CD1c-positive myeloid dendritic cell (primary cell): ENCODE results near the gene ADORA2A.

ENCODE experiments used
- DNase-seq: peaks from one replicate; pipeline ENCODE4 v3.0.0-alpha.2; 2016; ENCODE audit errors: extremely low spot score

The ADORA2A gene

DNA sequence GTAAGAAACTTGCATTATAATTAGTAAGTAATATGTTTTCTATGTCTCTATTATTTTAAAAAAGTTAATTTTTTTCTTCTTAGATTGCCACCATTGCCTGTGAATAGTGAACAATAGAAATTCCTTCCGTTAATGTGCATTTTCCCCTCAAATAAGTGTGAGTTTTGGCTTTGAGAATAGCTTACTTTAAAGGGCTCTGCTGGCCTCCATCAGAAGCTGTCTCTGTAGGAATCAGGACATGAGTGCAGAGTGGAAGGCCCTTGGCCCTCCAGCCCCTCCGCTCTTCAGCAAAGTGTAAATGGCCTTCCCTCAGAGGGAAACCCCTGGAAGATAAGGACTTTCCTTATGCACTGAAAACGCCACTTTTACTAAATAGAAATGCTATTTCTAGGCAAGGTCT, 24.1 kb upstream of the ADORA2A start:
- DNase-seq, result no peak

DNA sequence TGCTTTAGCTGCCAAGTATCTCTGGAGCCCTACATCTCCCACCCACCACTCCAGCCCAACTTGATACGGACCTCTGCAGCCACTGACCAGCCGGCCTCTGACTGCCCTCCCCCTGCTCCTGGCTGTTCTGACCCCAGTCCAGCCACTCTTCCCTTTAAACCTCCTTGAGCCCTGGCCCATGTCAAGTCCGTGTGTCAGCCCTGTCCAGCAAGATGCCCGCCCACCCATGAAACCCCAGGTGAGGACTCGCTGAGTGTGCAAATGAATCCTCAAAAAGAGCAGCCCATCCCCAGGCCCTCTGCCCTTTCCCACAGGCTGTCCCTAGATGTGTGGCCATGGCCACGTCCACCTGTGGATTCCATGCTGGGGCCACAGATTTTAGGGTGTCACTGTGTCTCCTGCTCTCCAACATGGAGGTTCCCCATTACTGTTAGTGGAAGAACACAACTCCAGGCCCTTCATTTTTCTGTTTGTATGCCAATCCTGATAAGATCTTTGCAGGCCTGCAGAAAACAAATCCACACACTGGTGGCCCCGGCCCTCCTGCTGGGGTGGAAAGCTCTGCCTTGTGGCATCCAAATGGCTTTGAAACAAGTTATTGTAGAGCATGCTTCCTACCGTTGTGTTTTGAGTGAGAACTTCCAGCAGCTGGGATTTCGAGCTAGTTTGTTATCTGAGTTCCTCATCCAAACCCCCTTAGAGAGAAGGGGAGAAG, 22.7 kb upstream of the ADORA2A start:
- DNase-seq, result no peak

DNA sequence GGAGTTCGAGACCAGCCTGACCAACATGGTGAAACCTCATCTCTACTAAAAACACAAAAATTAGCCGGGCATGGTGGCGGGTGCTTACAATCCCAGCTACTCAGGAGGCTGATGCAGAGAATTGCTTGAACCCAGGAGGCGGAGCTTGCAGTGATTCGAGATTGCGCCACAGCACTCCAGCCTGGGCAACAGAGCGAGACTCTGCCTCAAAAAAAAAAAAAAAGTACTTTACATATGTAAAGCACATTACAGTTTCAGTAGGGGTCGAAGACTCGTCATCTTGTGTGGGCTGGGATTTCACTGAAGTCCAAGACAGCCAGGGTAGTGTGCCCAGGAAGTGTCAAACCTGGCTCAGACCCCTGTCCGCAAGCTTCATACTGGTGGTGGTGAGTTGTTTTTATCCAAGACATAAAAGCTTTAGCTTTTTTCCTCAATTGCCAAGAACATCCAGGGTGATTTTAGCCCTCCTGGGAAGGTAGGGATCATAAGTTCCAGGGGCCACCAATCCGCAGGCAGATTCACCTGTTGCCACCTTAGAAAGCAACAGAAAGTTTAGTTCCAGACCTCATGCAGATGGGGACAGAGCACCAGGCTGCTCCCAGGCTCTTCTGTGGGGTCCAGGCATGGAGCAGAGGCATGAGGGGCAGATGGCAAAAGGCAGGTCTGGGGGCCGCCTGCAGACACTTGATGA, 21.6 kb upstream of the ADORA2A start:
- DNase-seq, result no peak

DNA sequence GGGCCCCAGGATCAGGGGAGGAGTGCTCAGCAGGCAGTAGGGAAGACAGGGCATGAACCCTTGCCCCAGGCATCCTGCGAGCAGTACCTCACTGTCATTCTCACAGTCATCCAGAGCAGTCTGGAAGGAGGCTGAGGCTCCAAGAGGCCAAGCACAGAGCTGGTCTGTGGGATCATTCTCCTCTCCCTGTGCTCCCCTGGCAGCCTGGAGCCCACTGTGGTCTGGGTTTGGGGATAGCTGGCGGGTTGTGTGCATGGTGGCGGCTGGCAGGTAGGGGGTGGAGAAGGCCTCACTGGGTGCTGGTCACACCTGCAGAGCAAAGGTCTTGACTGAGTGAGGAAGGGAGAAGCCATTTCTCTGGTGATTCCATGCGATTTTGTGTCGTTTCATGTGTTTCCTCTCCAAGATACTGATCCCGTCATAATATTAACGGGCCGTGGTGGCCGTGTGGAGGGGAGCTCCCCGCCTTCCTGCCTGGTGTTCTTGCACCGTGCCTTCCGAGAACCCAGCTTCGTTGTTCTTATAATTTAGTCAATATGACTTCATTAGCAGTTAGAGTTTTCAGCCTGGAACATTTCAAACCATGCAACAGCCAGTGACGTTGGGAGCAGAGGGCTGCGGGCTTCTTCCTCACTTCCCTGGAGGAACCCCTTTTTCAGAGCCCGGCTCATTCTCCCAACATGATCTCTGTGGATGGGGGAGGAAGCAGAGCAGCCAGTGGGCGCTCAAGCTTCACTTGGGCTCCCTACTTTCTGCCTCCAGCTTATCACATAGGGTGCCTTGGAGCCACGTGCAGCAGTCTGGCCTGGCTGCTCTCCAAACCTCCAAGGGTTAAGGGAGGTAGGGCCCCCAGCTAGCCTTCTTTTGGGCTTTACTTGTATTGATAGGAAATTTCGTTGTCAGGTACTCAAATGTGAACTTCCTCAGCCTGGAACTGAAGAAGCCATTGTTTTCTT, 20.8 kb upstream of the ADORA2A start:
- no peak for DNase-seq

DNA sequence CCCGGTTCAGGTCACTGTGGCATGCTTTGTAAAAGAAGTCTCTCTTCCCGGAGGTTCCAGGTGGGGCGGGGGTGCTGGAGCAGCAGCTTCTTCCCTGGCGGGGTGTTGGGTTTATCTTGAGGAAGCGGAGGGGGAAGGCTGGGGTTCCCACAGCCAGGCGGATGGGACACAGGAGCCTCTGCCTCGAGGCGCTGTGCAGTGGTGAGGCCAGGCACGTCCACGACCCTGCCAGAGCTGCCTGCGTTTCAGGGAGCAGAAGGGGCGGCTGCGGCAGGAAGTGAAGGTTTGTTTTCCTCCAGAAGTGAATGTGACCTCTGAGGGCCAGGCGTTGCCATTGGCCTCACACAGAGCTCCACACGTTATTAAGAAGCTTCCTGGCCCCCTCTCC, 20.1 kb upstream of the ADORA2A start:
- no peak for DNase-seq

DNA sequence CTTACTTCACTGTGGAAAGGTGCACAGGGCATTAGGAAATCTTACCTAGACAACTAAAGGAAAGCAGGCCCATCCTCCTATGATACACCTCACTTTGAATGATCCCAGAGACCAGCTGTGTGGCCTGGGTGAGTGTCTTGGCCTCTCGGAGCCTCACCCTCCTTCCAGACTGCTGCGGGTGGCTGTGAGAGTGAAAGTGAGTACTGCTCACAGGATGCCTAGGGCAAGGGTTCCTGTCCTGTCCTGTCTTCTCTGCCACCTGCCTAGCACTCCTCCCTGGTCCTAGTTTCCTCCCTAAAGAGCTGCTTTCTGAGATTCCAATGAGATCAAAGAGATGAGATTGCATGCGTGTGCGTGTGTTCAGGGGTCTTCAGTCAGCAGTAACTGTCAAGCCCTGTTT, 19.5 kb upstream of the ADORA2A start:
- DNase-seq, result no peak

DNA sequence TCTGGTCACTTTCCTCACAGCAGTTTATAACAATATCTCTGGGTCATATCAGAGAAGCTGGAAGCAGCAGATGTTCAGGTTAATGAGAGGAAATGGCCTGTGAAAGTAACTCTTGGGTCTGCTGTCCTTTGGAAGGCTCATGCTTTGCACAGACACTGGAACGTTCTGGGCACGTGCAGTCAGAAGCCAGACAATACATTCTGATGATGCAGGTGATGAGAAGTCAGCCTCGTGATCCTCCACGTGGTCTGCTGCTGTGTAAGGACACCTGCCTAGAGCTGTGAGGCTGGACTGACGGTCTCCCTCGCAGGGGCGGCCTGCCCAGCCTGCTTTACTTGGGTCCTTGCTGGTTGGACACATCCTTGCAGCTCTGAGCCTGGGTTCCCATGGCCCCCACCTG, 18.8 kb upstream of the ADORA2A start:
- DNase-seq, result no peak

DNA sequence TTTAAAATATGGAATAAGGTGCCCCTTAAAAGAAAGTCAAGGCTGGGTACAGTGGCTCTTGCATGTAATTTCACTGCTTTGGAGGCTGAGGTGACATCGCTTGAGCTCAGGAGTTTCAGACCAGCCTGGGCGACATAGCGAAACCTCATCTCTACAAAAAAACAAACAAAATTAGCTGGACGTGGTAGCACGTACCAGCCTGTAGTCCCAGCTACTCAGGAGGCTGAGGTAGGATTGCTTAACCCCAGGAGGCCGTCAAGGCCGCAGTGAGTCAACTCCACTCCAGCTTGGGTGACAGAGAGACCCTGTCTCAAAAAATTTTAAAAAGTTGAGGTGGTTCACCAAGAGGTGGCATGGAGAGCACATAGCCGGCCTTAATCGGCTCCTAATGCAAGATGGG, 17.7 kb upstream of the ADORA2A start:
- DNase-seq, result no peak

DNA sequence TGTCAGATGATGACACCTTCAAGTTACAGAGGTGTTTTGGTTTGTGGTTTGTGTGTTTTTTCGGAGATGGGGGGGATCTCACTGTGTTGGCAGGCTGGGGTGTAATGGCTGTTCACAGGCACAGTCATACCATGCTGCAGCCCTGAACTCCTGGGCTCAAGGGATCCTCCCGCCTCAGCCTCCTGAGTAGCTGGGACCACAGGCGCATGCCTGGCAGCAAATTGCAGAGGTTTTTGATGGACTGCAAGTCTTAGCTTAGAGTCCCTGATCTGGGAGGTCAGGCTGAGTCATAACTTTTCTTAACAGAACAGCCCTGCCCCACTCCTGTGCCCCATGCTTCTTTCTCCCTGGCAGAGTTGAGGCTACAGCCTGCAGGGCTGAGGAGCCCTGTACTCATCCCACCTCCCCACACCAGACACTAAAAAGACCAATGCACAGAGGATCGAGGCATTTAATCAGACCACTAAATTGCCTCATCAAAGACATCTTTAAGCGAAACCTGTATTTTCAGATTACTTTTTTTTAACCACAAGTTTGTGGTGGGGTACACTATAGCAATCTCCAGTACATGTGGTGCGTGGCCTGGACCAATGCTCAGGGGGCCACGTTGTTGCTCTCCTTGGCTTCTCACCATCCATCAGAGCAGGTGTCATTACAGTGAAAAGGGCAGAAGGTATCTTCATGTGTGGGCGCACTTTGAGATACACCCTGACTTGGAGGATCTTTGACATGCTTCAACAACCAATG, 17.1 kb upstream of the ADORA2A start:
- DNase-seq, result no peak

DNA sequence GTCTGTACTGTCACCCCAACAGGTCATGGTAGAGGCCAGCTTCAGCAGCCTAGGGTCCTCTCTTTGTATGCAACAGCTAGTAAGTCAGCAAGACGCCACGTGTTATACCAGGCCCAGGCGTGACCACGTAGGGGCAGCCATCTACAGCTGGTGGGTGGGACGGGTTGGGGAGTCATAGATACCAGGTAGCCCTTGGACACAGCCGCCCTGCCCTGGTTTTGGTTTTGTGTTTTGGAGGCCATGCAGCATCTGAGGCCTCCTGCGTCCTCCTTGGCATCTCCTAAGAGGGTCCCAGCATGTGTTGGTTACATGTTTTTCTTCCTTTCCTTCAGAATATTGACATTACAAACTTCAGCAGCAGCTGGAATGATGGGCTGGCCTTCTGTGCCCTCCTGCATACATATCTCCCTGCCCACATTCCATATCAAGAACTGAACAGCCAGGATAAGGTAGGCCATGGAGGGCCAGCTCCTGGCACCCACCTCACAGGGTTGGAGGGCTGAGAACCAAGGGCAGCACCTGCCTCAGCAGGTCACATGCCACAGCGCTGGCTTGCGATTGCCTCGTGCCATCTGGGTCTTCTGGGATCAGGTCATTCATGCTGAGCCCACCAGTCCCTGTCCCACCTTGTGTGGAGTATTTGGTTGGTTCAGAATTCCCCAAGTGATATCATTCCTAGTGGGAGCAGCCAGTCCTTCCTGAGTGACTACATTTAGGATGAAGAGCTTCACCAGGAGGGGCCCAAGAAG, 16.0 kb upstream of the ADORA2A start:
- DNase-seq, result no peak

DNA sequence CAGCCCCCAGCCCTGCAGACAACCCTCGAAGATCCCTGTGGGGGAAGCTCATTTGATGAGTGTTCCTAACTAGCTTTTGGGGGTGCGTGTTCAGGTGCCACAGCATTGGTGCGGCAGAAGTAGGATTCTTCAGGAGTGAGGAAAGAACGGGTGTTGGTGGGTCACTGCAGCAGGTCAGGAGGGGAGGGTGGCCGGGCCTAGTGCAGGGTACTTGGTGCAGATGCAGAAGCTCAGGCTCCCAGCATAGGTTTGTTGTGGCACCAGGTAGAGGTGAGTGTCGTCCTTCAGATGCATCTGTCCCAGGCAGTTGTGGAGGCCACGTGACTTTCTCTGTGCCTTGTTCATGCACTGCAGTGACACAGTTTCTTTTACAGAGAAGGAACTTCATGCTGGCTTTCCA, 15.1 kb upstream of the ADORA2A start:
- no peak for DNase-seq

DNA sequence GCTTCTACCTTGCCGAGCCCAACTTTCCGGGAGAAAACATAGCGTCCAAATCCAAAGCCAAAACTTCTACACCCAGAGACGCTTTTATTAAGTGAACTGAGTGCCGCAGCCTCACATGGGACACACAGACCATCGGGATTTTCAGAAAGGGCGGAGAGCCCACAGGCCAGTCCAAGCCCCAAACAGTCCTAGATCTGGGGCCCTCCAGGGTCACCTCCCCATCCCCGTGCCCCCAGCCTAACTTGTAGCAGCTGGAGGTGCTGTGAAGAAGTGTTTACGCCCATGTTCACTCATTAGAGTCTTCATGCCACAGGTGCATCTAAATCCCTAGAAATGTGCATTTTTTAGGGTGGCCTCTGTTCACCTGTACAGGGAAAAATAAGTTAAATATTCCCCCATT, 14.1 kb upstream of the ADORA2A start:
- DNase-seq, result no peak

DNA sequence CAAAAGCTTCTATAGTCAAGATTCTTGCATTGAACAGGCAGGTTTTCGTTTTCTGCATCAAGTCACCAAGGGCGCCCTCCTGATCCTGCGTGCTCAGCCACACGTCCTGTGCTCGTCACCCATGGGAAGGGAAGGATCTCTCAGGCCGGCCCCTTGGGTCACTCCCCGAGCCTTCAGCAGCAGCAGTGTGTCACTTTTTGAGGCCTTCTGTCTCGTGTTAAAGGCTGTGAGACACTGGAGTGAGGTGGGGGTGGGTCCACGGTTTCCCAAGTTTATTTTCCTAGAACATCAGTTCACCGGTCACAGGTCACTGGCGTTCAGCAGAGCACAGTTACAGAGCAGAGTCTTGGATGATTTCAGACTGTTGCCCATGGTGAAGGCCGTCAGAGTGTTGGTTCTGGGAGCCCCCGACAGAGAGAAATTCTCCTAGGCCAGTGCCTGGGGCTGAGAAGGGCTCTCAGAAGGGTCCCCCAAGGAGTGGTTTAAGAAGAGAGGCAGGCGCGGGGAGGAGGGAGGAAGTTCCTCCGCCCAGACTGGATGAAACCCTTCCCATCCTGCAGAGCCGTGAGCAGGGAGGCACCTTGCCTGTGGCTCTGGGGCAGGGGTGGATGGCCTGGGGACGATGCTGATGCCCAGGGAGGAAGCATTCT, 13.5 kb upstream of the ADORA2A start:
- DNase-seq, result no peak

DNA sequence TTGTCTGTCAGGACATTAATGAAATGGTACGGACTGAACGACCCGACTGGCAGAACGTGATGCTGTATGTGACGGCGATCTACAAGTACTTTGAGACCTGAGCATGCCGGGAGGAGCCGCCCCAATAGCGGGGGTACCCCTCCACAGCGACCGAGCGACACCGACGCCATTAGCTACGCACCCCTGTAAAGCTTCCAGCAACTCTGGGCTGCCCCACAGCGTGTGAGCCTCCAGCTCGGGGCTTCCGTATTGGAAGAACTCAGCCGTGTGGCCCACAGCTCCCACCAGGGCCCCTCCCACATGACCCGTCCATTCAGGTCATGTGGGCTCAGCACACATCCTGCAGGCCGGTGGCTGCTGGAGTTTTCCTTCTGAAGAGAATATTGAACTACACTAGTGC, 12.9 kb upstream of the ADORA2A start:
- no peak for DNase-seq

DNA sequence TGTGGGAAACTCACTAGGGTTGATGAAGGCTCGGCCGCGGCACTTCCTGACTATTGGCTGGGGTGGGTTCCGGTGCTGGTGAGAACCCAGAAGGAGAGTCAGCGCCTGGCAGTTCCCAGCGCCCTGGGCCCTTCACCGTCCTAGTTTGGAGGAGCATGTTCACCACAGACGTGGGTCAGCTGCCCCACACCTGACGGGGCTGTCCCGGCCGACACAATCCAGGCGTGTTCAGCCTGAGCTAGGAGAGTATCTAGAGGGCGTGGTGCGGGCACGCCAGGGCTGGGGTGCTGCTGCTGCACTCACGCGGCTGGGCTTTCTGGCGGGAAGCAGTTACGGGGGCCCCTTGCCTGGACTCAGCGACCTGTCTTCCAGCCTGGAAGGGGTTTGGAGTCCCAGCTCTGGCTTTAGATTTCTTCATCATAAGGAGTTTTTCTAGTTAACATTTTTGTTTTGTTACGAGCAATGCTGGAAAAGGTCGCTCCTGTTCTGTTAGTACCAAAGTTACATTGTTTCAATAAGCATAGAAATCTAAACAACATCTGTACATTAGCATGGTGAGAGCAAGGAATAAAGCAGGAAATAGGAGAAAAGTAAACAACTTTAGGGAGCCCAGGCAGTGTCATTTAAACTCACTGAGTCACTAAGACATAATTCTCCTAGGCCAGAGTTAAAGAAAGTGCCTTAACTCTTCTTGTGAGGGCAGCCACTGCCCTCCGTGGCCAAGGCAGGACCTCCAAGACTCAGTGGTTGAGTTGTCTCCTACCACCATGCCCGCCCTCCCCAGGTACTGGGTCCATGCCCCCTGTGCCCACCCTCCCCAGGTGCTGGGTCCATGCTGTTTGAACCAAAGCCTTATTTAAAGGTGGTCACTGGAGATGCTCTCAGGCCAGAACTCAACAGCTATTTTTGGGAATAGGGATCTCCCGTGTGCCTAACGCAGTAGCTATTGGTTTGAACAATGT, 12.1 kb upstream of the ADORA2A start:
- DNase-seq, result no peak

DNA sequence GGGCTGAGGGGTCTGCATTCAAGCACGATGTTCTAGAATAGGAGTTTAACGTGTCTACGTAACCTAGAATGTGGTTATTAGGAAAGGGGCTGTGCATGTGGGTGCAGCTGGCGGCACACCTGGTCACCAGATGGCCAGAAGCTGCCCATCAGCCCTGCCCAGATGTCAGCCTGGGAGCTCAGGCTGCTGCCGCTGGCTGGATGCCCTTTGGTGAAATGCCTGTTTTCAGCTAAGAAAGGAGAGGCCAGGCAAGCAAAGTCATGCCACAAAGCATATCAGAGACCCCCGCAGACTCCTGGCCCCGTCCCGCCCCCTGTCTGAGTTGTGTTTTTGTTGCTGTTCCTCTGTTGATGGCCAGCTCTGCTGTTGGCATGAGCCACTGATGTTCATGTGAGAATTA, 11.3 kb upstream of the ADORA2A start:
- no peak for DNase-seq

DNA sequence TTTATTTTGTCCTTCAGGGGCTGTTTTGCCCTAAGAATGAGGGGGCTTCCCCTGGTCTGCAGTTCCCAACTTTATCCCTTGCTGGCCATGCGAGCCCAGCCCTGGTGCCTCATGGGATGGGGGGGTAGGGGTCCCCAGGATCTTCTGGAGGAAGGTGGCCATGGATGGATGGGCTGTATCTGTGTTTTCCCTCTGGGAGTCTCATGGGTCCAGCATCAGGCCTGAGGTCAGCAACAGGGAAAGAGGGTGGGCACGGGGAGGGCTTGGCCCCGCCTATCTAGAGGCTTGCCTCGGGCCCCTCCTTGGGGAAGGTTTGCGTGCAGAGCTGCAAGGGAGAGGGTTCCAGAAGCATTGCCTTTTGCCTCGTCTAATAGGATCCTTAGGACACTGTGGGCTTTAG, 10.8 kb upstream of the ADORA2A start:
- no peak for DNase-seq

DNA sequence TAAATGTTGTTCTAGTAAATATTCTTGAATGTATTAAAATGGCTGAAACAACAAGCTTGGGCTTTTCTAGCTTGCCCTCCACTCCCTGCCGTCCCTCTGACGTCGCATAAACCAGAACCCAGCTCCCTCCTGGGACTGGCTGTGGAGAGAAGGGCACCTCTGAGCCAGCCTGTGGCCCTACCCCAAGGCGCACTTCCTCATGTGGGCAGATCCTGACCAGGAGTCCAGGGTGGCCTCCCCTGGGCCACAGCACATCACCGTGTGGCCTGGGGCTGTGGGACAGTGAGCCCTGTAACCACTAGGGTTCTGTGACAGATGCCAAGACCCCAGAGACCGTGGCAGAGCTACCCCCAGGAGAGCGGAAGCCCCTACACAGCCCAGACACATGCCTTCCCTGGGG, 10.2 kb upstream of the ADORA2A start:
- DNase-seq, result no peak

DNA sequence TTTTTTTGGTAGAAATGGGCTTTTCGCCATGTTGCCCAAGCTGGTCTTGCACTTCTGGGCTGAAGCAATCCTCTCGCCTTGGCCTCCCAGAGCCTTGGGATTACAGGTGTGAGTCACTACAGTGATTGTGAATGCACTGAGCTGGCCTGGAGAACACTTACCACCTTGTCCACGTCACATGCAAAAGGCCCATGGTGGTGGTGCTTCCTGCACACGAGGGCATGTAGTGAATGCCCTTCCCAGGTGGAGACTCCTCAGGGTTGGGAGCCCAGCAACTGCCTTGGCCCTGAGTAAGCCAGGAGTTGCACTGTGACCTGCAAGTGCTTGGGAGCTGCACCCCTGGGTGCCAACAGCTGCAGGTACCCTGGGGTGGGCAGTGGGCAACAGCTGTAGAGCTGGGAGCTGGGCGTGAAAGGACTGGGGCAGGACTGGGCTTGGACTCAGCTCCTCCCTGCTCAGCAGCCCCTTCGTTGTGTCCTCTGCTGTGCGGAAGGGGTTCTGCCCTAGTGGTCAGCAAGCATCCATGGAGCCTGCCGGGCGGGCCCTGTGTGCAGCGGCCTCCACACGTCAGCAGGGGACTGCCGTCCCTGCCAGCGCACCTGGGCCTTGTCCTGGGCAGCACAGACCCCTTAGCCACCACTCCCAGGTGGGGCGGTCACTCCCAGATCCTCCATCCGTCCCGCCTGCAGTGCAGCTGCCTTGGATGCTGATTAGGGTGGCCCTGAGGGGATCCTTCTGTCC, 9.3 kb upstream of the ADORA2A start:
- no peak for DNase-seq
